HG03159 (cell line): ENCODE data around the gene DDX41.
A peak's percentile ranks its signal among the peaks of the same experiment; 100 is the strongest.

Source experiments
- ATAC-seq: cut with Tn5 transposase; IDR thresholded peaks from one replicate; pipeline ENCODE4 v1.9.1; 2021; ENCODE audit warnings: mild to moderate bottlenecking, moderate library complexity; ENCODE audit not compliant: unreplicated experiment

DDX41 gene

DNA sequence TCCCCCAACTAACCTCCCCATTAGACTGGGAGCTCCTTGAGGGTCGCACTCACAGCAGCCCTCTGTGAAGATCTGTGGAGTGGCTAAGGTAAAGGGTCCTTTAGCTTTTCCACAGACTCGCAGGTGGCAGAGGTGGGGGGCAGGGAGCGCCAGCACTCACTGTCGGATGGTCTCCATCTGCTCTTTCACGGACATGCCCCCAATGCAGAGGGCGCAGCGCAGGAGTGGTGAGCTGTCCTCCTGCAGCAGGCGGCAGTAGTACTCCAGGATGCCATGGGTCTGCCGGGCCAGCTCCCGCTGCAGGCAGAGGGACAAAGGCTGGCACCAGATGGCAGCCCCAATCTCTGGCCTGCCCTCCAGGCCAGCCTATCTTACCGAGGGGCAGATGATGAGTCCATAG lies 2.2 kb downstream of the DDX41 start:
- ATAC-seq = no peak

- ATAC-seq = no peak
These were observed 3.3 kb downstream of the DDX41 start for GRCh38 chr5:177513500-177513899.

DNA sequence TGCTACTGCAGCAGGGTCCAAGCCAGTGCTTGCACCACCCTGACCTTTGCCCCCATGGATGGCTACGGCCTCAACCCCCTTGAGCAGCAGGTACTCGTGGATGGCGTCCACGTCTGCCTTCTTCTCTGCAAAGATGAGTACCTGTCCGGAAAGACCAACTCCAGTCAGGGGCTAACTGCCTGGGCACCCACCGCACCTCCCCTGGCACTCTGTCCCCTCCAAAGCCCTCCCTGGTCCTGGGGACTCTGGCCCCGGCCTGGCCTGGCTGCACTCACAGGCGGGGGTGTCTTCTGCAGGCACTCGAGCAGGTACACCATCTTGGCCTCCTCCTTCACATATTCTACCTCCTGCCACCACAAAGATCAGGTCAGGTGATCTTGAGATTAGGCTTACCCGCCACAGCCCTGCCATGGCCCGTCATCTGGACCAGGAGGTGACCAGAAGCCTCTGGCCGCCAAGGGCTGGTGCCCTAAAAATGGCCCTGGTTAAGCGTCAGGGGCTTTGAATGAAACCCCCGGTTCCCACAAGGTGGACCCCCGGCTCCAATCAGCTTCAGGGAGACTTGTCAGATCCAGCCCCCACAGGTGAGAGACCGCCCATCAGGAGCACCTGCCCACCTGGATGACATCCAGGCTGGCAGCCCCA lies 3.9 kb downstream of the DDX41 start:
- no peak for ATAC-seq

DNA sequence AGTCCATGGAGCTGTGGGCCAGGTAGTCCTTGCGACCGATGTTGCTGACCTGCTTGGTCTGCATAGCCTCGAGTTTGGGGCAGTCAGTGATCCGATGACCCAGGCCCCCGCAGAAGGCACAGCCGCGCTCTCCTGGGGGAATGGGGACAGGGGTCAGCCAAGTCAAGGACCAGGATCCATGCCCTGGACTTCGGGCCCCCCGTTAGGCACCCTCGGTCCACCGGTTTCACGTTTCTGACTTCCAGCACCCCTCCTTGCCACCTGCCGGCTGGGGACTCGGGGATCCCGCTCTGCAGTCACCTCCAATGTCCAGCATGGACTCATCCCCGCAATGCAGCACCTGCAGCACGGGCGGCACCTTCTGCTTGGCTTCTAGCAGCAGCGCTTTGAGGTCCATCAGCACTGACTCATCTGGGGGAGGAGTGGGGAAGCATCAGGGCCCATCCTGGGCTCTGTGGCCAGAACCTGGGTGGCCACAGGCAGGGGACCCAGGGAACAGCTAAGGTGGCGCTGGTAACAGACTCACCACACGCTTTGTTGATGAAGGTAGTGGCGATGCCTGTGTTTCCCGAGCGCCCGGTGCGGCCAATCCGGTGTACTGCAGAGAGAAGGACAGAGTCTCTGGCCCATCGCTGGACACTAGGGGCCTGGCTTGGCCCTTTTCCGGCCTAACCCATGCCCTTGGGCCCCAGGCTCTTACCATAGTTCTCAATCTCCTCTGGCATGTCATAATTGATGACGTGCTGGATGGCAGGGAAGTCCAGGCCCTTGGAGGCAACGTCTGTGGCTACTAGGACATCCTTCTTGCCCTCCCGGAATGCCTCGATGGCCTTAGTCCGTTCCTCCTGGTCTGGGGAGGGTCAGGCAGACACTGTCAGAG lies 4.7 kb downstream of the DDX41 start:
- no peak for ATAC-seq

GRCh38 chr5:177511181-177511580 lies 5.6 kb downstream of the DDX41 start:
- ATAC-seq = no peak

DNA sequence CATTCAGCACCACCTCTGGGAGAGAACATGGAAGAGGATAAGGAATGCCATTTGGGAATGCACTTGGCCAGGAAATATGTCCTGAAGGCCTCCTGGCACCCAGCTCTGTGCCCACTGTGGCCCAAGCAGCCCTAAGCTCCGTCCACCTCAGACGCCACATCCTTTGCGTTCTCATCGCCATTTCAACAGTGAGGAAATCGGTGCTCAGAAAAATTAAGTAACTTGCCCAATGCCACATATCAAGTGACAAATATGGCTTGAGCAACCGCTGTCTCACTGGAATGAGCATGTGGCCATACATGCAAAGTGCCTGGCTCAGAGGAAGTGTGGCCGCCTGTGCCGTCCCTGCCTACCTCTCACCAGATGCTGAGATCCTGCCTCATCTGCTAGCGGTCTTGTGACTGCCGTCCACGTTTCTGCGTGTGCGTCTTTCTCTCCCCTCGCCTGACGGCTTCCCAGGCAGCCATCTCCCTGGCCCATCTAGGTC lies 6.2 kb downstream of the DDX41 start:
- no peak for ATAC-seq

DNA sequence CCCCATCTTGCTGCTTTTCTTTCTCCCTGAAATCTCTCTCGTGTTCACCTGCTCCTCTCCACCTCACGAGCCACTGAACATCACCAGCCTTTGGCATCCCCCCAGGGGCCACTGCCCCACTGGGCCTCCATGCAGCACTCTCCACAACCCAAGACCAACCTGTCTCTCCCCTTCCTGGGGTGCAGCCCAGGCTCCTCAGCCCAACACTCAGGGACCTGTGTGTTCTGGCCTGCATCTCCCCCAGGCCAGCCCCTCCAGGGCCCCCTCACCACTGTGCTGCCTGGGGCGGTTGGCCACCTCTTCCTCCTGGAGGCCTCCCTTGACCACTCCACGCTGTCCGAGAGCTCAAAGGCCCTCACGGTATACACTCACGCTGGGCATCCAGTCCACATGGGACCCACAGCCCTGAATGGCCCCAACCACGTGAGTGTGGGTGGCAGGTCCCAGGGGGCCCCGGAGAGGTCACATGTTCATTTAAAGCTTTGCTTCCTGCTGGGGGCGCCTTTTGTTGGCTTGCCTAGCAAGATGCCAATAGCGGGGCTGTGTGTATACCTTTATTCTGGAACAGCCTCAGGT lies 6.7 kb downstream of the DDX41 start:
- peak; percentile 36 for ATAC-seq

DNA sequence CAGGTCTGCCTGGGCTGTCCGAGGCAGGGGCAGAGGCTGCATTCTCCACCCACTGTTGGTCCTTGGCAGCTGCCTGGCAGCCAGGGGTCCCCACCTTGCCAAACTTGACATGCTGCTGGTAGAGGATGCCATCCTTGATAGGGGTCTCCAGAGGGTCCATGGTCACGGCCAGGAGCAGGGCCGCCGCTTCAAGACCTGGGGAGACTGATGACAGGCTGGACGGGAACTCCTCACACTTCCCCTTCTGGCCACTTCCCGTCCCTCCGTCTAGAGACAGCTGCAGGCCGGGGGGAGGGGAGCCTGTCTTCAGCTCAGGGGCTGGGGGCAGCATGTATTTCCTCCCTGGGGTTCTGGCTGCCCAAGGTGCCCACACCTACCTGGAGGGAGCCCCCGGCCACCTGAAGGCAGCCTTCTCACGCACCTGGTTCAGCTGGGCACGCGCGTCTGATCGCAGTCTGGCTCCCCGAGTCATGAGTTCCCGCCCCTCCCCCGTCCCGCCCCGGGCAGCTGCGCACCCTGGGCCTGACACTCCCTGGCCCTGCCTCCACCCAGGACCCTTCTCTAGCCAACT lies 7.3 kb downstream of the DDX41 start, which contains the start of gene DOK3:
Gene DOK3 (minus strand): TSS at position 446 of the 571 bp plus-strand sequence. CDS start 286 bp downstream, at position 160.
- peak; percentile 30 for ATAC-seq

GRCh38 chr5:177508837-177509236 lies 7.9 kb downstream of the DDX41 start:
- peak; percentile 31 for ATAC-seq

DNA sequence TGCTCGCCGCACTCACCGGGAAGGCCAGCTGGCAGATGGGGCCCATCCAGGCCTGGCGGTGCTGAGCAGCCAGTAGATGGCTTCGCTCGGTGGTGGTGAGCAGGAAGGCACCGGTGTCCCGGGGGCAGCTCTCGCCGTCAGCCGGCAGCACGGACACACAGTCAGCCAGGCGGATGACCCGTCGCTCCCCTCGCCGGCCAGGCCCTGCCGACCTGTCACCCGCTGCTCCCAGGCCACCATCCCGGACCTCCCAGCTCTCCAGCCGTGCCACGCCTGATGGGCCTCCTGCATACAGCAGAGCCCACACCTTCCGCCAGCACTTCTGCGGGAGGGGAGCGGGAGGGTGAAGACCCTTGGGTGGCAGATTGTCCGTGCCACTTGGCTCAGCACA lies 8.5 kb downstream of the DDX41 start:
- no peak for ATAC-seq

DNA sequence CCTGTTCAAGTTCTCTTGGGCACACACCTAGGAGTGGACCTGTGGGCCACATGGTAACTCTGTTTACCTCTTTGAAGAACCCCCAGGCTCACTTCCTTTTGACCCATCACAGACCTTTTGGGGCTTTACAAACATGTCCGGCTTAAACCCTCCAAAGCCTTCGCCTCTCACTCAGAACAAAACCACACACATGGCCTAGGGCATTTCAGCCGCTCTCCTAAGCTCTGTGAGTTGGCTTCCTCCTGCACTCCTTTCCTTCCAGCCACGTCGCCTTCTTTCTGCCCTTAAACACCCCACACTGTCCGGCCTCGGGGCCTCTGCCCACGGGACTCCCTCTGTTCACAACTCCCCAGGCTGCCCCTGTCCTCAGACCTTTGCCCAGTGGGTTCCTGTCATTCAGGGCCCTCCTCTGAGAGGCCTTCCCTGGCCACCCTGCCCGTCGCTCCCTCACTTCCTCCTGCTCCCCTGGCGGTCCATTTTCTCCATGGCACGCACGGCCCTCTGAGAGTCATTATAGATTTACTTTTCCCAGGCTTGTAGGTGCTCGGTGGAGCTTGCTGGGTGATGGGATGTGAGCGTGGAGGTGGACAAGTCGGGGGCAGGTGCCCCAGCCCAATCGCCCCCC lies 9.1 kb downstream of the DDX41 start:
- no peak for ATAC-seq

DNA sequence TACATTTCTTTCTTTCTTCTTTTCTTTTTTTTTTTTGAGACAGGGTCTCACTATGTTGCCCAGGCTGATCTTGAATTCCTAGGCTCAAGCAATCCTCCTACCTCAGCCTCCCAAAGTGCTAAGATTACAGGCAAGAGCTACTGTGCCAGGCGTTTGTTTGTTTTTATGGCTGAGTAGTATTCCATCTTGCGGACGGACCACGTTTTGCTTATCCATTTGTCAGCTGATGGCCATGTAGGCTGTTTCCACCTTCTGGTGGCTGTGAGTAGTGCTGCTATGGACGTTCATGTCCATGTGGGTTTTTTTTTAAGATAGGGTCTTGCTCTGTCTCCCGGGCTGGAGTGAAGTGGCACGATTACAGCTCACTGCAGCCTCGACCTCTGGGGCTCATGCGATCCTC lies 9.6 kb downstream of the DDX41 start:
- no peak for ATAC-seq

DNA sequence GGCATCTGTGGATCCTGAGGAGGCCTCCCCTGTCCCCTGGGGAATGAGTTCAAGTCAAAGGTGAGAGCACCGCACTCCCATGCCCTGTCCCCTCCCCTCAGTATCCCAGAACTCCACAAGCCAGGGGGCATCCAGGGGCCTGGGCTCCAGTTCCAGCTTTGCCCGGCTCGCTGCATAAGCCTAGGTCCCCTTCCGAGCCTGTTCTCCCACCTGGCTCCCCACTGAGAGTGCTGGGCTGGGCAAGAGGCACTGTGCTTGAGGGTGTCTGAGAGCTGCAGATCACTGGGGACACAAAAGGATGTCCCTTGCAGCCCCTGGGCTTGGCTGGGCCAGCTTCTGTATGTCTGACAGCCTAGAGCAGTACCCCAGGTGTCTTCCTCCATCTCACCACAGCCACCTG lies 11.7 kb downstream of the DDX41 start:
- no peak for ATAC-seq

DNA sequence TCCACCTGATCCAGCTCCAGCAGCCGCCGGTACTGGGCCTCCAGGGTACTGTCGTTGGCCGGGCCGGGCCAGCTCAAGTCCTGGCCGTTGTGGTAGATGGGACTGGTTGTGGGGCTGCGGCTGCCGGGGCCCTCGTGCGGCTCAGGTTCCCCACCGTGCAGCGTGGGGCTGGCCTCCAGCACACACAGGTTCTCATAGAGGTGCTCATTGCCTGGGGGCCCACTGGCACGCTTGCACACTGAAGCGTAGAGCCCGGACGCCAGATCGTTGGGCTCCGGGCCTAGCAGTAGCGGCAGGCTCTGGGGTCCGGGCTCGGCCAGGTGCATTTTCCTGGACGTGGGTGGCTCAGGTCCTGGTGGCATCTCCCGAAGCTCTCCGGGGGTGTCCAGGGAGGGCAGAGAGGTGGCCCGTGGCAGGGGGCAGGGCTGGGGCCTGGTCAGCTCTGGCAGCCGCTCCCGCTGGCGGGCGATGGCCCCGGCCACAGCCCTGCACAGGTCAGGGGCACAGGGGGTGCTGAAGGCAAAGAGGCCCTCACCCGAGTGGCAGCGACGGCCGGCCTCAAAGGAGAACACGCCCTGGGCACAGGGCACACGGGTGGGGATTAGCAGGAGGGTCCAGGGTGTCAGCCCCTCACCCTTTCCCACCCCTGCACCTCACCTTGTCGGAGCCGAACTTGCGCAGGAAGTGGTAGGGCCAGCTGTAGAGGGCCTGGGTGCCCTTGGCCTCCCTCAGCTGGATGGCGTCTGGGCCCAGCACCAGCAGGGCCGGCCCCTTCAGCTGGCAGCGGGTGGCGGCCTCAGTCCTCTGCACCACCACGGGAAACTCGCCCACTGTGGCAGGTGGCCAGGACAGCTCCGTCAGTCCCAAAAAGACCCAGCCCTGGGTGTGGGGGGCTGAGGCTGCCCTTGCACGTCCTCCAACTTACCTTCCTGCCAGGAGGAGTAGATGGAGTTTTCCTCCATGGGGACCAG lies 12.4 kb downstream of the DDX41 start:
- no peak for ATAC-seq

DNA sequence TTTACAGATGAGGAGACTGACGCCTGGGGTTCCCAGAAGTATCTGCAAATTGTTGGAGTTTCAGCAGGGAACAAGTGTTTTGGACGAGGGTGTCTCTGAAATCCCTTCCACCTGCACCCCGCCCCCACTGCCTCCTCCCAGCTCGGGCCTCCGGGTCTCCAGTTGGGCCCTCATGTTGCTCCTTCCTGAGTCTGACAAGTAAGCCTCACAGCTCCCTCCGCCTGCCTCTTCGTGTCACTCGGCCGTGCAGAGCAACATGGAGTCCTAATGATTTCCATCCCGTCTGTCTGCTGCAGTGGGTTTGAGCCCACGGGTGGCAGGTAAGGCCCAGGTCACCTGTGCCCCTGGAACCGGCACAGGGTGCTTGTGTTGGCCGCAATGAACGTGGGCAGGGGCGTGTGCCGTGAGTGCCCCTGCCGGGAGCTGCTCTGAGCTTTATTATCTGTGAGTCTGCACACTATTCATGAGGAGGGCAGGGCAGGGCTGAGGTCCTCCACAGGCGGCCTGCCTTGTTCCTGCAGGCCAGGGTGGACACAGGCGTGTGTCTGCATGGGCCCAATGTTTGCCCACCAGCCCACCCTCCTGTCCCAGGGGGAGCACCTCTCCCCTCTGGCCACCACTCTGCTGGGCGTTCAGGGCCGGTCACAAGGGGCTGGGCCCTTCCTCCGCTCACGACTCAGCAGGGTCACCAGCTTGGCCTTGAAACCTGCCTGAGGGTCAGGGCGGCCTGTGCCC lies 13.2 kb downstream of the DDX41 start:
- ATAC-seq = no peak

DNA sequence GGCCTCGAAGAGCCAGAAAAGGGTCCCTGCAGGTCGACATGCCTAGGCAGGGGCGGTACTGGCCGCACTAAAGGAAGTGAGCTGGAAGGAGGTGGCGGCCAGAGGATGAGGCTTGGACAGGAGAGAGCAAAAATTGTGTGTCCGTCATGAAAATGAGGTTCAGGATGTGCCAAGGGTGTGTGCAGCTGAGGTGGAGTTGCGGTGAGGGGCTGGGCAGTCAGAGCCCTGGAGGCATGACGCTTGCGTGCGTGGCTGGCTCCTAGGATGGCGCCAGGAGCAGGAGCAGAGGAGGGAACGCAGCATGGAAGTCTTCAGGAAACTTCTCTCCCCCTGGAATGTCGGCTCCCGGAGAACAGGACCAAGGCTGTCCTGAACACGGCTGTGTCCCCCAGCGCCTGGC lies 13.9 kb downstream of the DDX41 start:
- no peak for ATAC-seq

DNA sequence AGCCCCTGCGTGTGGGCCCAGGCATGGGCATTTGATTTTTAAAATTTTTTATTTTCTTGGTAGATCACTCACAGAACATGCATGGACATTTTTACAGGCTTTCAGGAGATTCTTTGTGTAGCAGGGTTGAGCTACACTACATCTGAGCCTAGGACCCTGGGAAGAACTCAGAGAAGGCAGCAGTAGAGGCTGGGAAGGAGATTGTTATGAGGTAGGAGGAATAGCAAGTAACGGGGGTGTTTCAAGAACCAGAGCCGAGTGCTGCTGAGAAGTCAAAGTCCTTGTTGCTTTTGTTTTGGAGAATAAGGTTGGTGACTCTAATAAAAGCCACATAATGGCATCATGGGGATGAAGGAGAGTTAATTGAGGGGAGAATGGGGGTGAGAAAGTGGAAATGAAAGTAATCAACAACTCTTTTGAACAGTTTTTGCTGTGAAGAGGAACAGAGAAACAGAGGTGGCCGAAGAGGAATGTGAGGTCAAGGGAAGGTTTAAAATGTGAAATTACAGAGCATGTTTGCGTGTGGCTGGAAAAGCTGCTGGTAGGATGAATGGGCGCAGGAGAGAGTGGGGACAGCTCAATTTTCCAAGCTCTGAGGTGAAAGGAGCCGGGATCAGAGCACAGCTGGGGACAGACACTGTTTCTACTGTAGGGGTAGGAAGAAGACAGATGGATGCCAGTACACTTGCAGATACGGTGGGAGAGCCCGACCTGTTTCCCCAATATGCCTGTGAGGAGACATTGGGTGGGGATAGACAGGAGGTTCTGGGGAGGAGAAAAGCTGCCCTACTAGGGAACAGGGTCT lies 14.7 kb downstream of the DDX41 start:
- no peak for ATAC-seq
